K562 (cell line): ENCODE measurements around the gene DCLK3. TPM values are rescaled to one million over a fixed set of nuclear protein-coding genes. Genes with fewer than 3 reads are reported as not detected.

Source experiments
- ATAC-seq: fragments of 200-7000 bp; cut with Tn5 transposase; 3 replicates; pipeline ENCODE4 v1.9.1; 2020; ENCODE audit warnings: moderate library complexity
- BruUV-seq: library from RNA; stranded (reverse); fragments of 400-500 nt; replicated peaks from 2 replicates; lab custom pipeline; 2021; lab: Mats Ljungman, UMichigan
- CTCF ChIA-PET: fragments of 300-600 bp; formaldehyde crosslinking; extraction: SDS; loops from one replicate; lab custom pipeline; 2021; ENCODE audit warnings: low intra/inter-chr PET ratio; lab: Yijun Ruan, JAX
- POLR2A ChIA-PET: fragments of 300-600, 350-650 bp; sonication (Branson Sonifier 250); formaldehyde crosslinking; extraction: SDS; loops from one replicate; lab custom pipeline; 2021; ENCODE audit warnings: antibody characterized with exemption, inconsistent platforms; lab: Yijun Ruan, JAX
- DNase-seq, 4 experiments: peaks; one replicate each; pipeline versions ENCODE4 v3.0.0 to v3.0.0-alpha.2; 2011 to 2018; ENCODE audit warnings: low spot score in 3 of 4, mixed read lengths in 3 of 4; ENCODE audit errors: extremely low read depth in 1 of 4
- FAIRE-seq: peaks from 2 replicates; lab custom pipeline; 2011; peaks lifted over from hg19 to GRCh38; lab: Jason Lieb, UNC
- H2AFZ ChIP-seq: 2 replicates; pipeline ENCODE4 v1.6.0; 2011; ENCODE audit warnings: low read depth, low read length, control low read depth, inconsistent platforms
- H3K27ac ChIP-seq: fragments of 200-600 bp; 3 replicates; pipeline ENCODE4 v1.8.0; 2011; ENCODE audit warnings: low read depth, mild to moderate bottlenecking, control low read depth, inconsistent platforms, low read length, moderate library complexity, mixed read lengths; ENCODE audit errors: extremely low read depth
- H3K27me3 ChIP-seq, 2 experiments: fragments of 300-600 bp in 1 of 2; 2 replicates in 1 of 2; 3 replicates in 1 of 2; pipeline versions ENCODE4 v1.6.0 to v1.8.0; 2011; ENCODE audit warnings: inconsistent platforms in 2 of 2, low read length in 2 of 2, mild to moderate bottlenecking in 1 of 2, mixed read lengths in 1 of 2, moderate library complexity in 1 of 2; ENCODE audit not compliant: control insufficient read depth in 2 of 2, insufficient read depth in 2 of 2
- H3K36me3 ChIP-seq: fragments of 300-600 bp; 3 replicates; pipeline ENCODE4 v1.8.0; 2011; ENCODE audit warnings: mild to moderate bottlenecking, low read length, inconsistent platforms; ENCODE audit not compliant: control insufficient read depth, insufficient read depth
- H3K4me1 ChIP-seq, 2 experiments: fragments of 200-600 bp in 1 of 2; replicated peaks in 1 of 2; 2 replicates in 1 of 2; 3 replicates in 1 of 2; pipeline versions ENCODE4 v1.5.1 to v1.8.0; 2011; ENCODE audit warnings: inconsistent platforms in 2 of 2, low read length in 2 of 2, mild to moderate bottlenecking in 1 of 2, mixed read lengths in 1 of 2, moderate library complexity in 1 of 2; ENCODE audit not compliant: control insufficient read depth in 2 of 2, insufficient read depth in 2 of 2
- H3K4me2 ChIP-seq: 2 replicates; pipeline ENCODE4 v1.6.1; 2011; ENCODE audit warnings: low read length, control low read depth, inconsistent platforms, mixed read lengths; ENCODE audit not compliant: insufficient read depth
- H3K4me3 ChIP-seq: fragments of 200-600 bp; sonication (generic), shearing (Covaris generic); 2 replicates; pipeline ENCODE4 v1.5.1; 2016; ENCODE audit warnings: control low read depth, inconsistent platforms
- H3K79me2 ChIP-seq: fragments of 200-600 bp; 3 replicates; pipeline ENCODE4 v1.8.0; 2011; ENCODE audit warnings: low read length, inconsistent platforms; ENCODE audit not compliant: control insufficient read depth, insufficient read depth
- H3K9ac ChIP-seq, 2 experiments: 2 replicates each; pipeline versions ENCODE4 v1.6.0 to v1.6.1; 2011; ENCODE audit warnings: low read depth in 2 of 2, low read length in 2 of 2, control low read depth in 1 of 2, inconsistent platforms in 1 of 2, mild to moderate bottlenecking in 1 of 2, mixed read lengths in 1 of 2; ENCODE audit not compliant: insufficient read depth in 1 of 2
- H3K9me1 ChIP-seq: one replicate; pipeline ENCODE4 v1.6.0; 2011; ENCODE audit warnings: inconsistent platforms, mild to moderate bottlenecking, low read length, moderate library complexity; ENCODE audit not compliant: control insufficient read depth, insufficient read depth
- H3K9me3 ChIP-seq: replicated peaks from 2 replicates; pipeline ENCODE4 v1.5.1; 2011; ENCODE audit warnings: low read depth, low read length, inconsistent platforms; ENCODE audit not compliant: control insufficient read depth, insufficient read depth
- H4K20me1 ChIP-seq: replicated peaks from 2 replicates; pipeline ENCODE4 v1.6.1; 2011; ENCODE audit warnings: low read length, inconsistent platforms, mixed read lengths; ENCODE audit not compliant: control insufficient read depth, insufficient read depth
- ARNT ChIP-seq, 2 experiments: fragments of 450-650 bp; IDR thresholded peaks; 2 replicates each; pipeline ENCODE4 v1.6.1; 2016; ENCODE audit warnings: mild to moderate bottlenecking in 1 of 2
- CSDE1 ChIP-seq, 2 experiments: fragments of 450-650 bp; IDR thresholded peaks; 2 replicates each; pipeline ENCODE4 v1.6.1; 2016; ENCODE audit warnings: mild to moderate bottlenecking in 1 of 2
- KAT2B ChIP-seq: IDR thresholded peaks from one replicate; pipeline ENCODE4 v1.6.1; 2012; ENCODE audit warnings: low read depth, mild to moderate bottlenecking, control low read depth, inconsistent platforms, low read length, moderate library complexity
- NCOA4 ChIP-seq: fragments of 450-650 bp; IDR thresholded peaks from 2 replicates; pipeline ENCODE4 v1.6.1; 2018; ENCODE audit warnings: mild to moderate bottlenecking; ENCODE audit not compliant: partially characterized antibody
- NRF1 ChIP-seq, 2 experiments: fragments of 450-650 bp; IDR thresholded peaks in 1 of 2; conservative IDR thresholded peaks in 1 of 2; 2 replicates each; pipeline ENCODE4 v1.6.1; 2014; ENCODE audit warnings: mild to moderate bottlenecking in 2 of 2
- RFX7 ChIP-seq: fragments of 250-450 bp; sonication (Bioruptor Pico); IDR thresholded peaks from 2 replicates; pipeline ENCODE4 v1.5.1; 2021; ENCODE audit warnings: mild to moderate bottlenecking
- SETDB1 ChIP-seq: IDR thresholded peaks from one replicate; pipeline ENCODE4 v1.6.1; 2012; ENCODE audit warnings: low read length, control low read depth, inconsistent platforms
- SIX5 ChIP-seq, 2 experiments: IDR thresholded peaks; 2 replicates each; pipeline ENCODE4 v1.6.1; 2011; ENCODE audit warnings: low read length in 2 of 2, borderline replicate concordance in 1 of 2, low read depth in 1 of 2, mild to moderate bottlenecking in 1 of 2, moderate library complexity in 1 of 2; ENCODE audit not compliant: insufficient read depth in 1 of 2
- SRSF9 ChIP-seq: fragments of 200-400 bp; formaldehyde crosslinking; IDR thresholded peaks from 2 replicates; pipeline ENCODE4 v1.6.1; 2017; ENCODE audit warnings: low read depth, low read length, borderline replicate concordance
- WGBS: fragments of 100-300 bp; shearing (Covaris generic); methylation state at CpG from one replicate; pipeline ENCODE4 v1.1.6; 2016; ENCODE audit warnings: low coverage, mixed read lengths; ENCODE audit not compliant: insufficient coverage; ENCODE audit errors: missing lambda C conversion rate; 5-methylcytosine and 5-hydroxymethylcytosine counted together
- in situ Hi-C: fragments of 300-500 bp; cut with MboI; formaldehyde crosslinking; loops from 4 replicates; pipeline ENCODE4 v1.15.0; 2018; ENCODE audit warnings: inconsistent platforms, mixed read lengths
- intact Hi-C: fragments of 100-400 bp; cut with micrococcal nuclease; formaldehyde crosslinking; loops from 2 replicates; pipeline ENCODE4 v1.14.2; 2022
- polyA plus RNA-seq, 8 experiments: library from polyadenylated mRNA; depleted of rRNA in 4 of 8; stranded (reverse) in 5 of 8; unstranded in 3 of 8; fragments of >200 nt; fragmentation: Nextera tagmentation in 2 of 8; fragmentation: Illumina TruSeq in 1 of 8; extraction: Ambion mirVana in 2 of 8; extraction: Trizol in 1 of 8; gene quantifications; 2 replicates each; pipeline versions ENCODE4 v1.2.1 to v1.2.3, GENCODE V29; 2011 to 2014; ENCODE audit warnings: inconsistent platforms in 1 of 8, missing spikeins in 1 of 8
- total RNA-seq, 7 experiments: library from RNA; depleted of rRNA in 6 of 7; stranded (reverse); fragments of >200 nt in 6 of 7; fragmentation: Illumina TruSeq in 2 of 7; extraction: Trizol in 2 of 7; gene quantifications; 2 replicates each; pipeline versions ENCODE4 v1.2.1 to v1.2.3, GENCODE V29; 2011 to 2021; ENCODE audit warnings: low replicate concordance in 1 of 7
- TF ChIP-seq, protein P1 (sequence below): fragments of 450-650 bp; IDR thresholded peaks from 2 replicates; pipeline ENCODE4 v1.6.1; 2018; ENCODE audit warnings: mild to moderate bottlenecking, low read depth; ENCODE audit not compliant: partially characterized antibody

The DCLK3 gene
- total and polyA plus RNA-seq, 9 of the 15 experiments (the other 6 are each of a cell fraction or from before 2014, with no cell fraction given) = not detected

DNA sequence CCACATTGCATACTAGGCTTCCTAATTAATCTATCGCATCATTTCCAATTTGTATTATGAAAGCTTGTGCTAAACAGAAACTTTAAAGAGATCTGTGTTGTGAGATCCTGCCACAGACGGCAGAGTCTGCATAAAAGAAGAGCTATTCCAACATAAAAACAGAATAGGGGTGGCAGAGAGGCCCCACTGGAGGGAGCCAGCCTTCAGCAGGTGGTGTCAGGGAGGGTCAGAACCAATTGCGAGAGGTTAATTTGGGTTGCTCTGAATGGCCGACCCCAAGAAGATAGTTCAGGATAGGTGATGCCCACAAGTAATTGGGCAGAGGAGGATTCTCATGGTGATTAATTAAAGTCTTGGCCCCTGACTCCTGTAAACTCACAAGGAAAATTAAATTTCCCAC, 74.8 kb downstream of the DCLK3 start:
- no TSS peak for BruUV-seq
- Histone ChIP-seq H3K36me3 (no peaks in the 10 kb centered on the region), H3K27ac (no peak overlapping the region), H3K4me3 (no peak overlapping the region), H3K4me2 (no peak overlapping the region), H3K79me2 (no peaks in the 10 kb centered on the region), H3K9me3 (no peaks in the 10 kb centered on the region), H3K27me3 (no peaks in the 10 kb centered on the region), H3K9me1 (no peaks in the 10 kb centered on the region), H3K9ac (no peak overlapping the region), H3K4me1 (no peaks in the 10 kb centered on the region), H4K20me1 (no peaks in the 10 kb centered on the region), H2AFZ (no peak overlapping the region)
- no peak for TF ChIP-seq SRSF9
- TF ChIP-seq, protein P1, sequence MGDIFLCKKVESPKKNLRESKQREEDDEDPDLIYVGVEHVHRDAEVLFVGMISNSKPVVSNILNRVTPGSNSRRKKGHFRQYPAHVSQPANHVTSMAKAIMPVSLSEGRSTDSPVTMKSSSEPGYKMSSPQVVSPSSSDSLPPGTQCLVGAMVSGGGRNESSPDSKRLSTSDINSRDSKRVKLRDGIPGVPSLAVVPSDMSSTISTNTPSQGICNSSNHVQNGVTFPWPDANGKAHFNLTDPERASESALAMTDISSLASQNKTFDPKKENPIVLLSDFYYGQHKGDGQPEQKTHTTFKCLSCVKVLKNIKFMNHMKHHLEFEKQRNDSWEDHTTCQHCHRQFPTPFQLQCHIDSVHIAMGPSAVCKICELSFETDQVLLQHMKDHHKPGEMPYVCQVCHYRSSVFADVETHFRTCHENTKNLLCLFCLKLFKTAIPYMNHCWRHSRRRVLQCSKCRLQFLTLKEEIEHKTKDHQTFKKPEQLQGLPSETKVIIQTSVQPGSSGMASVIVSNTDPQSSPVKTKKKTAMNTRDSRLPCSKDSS = no peak
- TF ChIP-seq RFX7 (CRISPR knock-in tag) = no peak
- TF ChIP-seq ARNT (IDR thresholded peaks at IDR 0.05) = no peak
- no peak for TF ChIP-seq CSDE1 (IDR thresholded peaks at IDR 0.05)
- no peak for TF ChIP-seq SETDB1
- TF ChIP-seq KAT2B = no peak
- TF ChIP-seq NCOA4 = no peak
- TF ChIP-seq NRF1 (conservative IDR thresholded peaks at IDR 0.05 in 1 of 2, IDR thresholded peaks at IDR 0.05 in 1 of 2) = no peak
- TF ChIP-seq SIX5 (IDR thresholded peaks at IDR 0.05; ENCODE audit: borderline replicate concordance in 1 of 2, insufficient read depth in 1 of 2, low read depth in 1 of 2, low read length in 2 of 2) = no peak
- no peak for ATAC-seq
- FAIRE-seq = no peak
- intact Hi-C loops = no loop called here
- ChIA-PET CTCF (no interaction called here), POLR2A (interaction anchor here (1.0 to 1.4 kb wide), 2 partner anchors 9 to 11 kb away, joined by 3 read pairs; no protein-coding TSS in a partner anchor)
- in situ Hi-C loops = no loop called here
- 1% methylated on average over 4 of the region's 4 CpGs for WGBS
- DNase-seq = peak in 2 of 4 experiments; percentile 3 to 6
